Amniotic stem cell (primary cell): Measurements from ENCODE around the gene RDH8.

ENCODE experiments used
- DNase-seq: peaks from one replicate; lab custom pipeline; 2025; lab: John Stamatoyannopoulos, UW

RDH8 gene

GRCh38 chr19:10037367-10037766 lies 24.1 kb downstream of the RDH8 start:
- DNase-seq: no peak

GRCh38 chr19:10037809-10038208 lies 24.5 kb downstream of the RDH8 start:
- no peak for DNase-seq

DNA sequence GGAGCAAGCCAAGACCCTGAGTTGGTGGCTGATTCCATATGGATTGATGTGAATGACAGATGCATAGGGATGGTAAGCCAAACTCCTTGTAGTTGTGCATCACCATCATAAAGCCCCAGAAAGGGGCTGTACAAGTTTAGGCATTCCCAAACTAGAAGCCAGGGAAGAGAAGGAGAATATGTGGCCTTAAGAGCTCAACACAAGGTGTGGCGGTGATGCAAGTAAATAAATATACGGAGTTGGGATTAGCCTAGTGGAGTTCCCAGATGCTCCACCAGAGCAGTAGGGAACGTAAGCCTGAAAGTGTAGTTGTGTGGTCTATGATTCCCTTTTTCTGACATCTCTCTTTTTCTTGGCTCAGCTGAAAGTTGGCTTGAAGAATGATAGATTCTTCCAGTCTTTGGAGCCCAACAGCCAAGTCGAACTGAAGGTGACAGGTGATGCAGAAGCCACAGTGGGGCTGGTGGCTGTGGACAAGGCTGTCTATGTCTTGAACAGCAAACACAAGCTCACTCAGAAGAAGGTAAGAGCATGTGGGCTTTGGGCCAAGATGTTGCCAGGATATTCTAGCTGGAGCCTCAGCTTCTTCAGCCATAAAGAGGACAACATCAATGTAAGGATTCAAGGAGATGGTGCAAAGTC lies 30.1 kb downstream of the RDH8 start:
- no peak for DNase-seq

DNA sequence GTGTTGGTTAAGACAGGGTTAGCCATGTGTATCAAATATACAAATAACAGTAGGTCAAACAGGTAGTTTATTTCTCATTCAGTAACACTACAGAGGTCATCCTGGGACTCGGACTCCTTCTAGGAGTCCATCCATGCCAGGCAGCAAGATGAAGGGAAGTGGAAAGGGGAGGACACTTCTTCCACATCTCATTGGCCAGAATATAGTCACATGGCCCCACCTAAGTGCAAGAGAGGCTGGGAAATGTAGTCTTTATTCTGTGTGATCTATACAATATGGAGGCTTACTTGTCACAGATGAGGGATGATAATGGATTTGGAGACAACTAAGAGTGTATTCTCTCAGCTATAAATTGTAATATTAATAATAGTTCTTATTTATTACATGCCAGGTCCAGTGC lies 31.1 kb downstream of the RDH8 start:
- DNase-seq: no peak

DNA sequence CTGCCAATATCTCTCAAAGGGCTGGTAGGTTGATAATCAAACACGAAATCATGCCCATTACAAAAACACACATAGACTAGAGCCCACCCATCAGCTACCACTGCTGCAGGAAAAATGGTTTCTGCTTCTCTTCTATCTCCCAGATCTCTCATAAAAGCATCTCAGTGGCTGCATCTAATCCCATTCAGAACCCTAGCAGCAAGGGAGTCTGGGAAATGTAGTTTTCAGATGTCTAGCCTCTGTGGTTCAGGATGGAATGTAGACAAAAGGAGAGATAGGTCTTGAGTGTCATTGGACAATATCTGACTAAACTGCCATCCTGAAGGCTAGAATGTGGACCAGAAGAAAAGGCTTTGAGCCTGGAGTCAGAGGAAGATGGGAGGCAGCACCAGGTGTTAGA lies 32.1 kb downstream of the RDH8 start:
- no peak for DNase-seq

DNA sequence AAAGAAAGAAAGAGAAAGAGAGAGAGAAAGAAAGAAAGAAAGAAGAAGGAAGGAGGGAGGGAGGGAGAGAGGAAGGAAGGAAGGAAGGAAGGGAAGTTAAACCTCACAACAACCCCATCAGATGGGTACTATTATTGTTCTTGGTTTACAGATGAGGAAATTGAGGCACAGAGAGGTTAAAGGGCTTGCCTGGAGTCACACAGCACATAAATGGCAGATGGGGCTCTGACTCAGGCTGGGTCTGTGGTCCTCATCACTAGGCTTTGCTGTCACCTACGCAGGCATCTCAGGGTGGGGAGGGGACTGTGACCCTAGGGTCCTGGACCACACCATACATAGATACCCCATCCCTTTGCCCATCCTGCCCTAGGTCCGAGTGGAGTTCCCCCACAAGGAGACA lies 36.3 kb downstream of the RDH8 start:
- no peak for DNase-seq

DNA sequence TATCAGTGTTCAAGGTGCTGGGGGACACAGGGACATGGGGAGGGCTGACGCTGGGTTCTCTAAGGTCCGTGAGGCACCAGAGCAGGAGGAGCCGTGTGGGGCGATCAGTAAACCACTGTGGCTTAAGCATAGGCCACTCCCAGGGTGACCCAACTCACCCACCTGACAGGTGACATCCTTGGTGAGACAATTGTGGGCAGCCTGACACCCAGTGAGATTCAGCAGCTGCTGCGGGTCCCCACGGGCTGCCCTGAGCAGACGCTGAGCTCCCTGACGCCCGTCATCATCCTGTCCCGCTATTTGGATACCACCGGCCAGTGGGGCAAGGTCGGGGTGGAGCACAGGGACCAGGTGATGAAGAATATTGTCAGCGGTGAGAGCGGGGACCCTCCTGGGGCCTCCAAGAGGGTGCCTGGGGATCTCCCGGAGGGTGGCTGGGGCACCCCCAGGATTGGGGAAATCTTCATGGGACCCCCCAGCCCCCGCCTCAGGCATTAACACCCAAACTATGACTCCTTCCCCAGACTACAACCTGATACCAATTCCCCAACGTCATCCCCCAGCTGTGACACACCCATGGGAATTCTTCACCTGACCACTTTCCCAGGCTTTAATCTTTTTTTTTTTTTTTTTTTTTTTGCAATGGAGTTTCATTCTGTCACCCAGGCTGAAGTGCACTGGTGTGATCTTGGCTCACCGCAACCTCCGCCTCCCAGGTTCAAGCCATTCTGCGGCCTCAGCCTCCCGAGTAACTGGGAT lies 39.5 kb downstream of the RDH8 start:
- no peak for DNase-seq

GRCh38 chr19:10061717-10062310 lies 48.5 kb downstream of the RDH8 start:
- DNase-seq: no peak

- DNase-seq: no peak
Observed at GRCh38 chr19:10068205-10068604, 54.9 kb downstream of the RDH8 start.

GRCh38 chr19:10069046-10069445 lies 55.8 kb downstream of the RDH8 start:
- no peak for DNase-seq

GRCh38 chr19:10070730-10071446 lies 57.6 kb downstream of the RDH8 start:
- DNase-seq: no peak
